H1 (cell line): ENCODE measurements around the gene TRAF1. TPM values are rescaled to one million over a fixed set of nuclear protein-coding genes. Genes with fewer than 3 reads are reported as not detected.

Experiments
- CTCF ChIA-PET: fragments of 300-600 bp; sonication (Branson Sonifier 250); formaldehyde crosslinking; loops from one replicate; lab custom pipeline; 2021; ENCODE audit not compliant: partially characterized antibody; lab: Charles Lee
- POLR2A ChIA-PET: fragments of 300-600 bp; sonication (Branson Sonifier 250); formaldehyde crosslinking; loops from one replicate; lab custom pipeline; 2021; ENCODE audit warnings: inconsistent platforms; ENCODE audit not compliant: partially characterized antibody; lab: Charles Lee
- DNase-seq, 2 experiments: peaks; one replicate each; pipeline versions ENCODE4 v3.0.0 to v3.0.0-alpha.2; 2010 to 2022; ENCODE audit warnings: low spot score in 2 of 2, low read depth in 1 of 2, mixed read lengths in 1 of 2
- FAIRE-seq: peaks from 2 replicates; lab custom pipeline; 2011; peaks lifted over from hg19 to GRCh38; lab: Jason Lieb, UNC
- H2AFZ ChIP-seq: 2 replicates; pipeline ENCODE4 v1.8.1; 2012; ENCODE audit warnings: low read length, inconsistent platforms
- H2AK5ac ChIP-seq: 2 replicates; pipeline ENCODE4 v1.6.1; 2013; ENCODE audit warnings: low read depth, low read length
- H2BK120ac ChIP-seq: replicated peaks from 2 replicates; pipeline ENCODE3; 2013; ENCODE audit warnings: low read depth, low read length, inconsistent platforms
- H2BK12ac ChIP-seq: 2 replicates; pipeline ENCODE4 v1.6.1; 2013; ENCODE audit warnings: low read depth, low read length
- H2BK15ac ChIP-seq: 2 replicates; pipeline ENCODE4 v1.6.1; 2013; ENCODE audit warnings: low read length
- H2BK20ac ChIP-seq: 2 replicates; pipeline ENCODE4 v1.6.1; 2013; ENCODE audit warnings: low read length
- H2BK5ac ChIP-seq: 2 replicates; pipeline ENCODE4 v1.6.1; 2013; ENCODE audit warnings: low read depth, low read length
- H3K14ac ChIP-seq: 2 replicates; pipeline ENCODE4 v1.6.1; 2013; ENCODE audit warnings: inconsistent platforms; ENCODE audit not compliant: insufficient read length
- H3K18ac ChIP-seq: 2 replicates; pipeline ENCODE4 v1.6.1; 2013; ENCODE audit warnings: low read length; ENCODE audit errors: extremely low read depth
- H3K23ac ChIP-seq: 2 replicates; pipeline ENCODE4 v1.6.1; 2013; ENCODE audit warnings: inconsistent platforms; ENCODE audit not compliant: insufficient read length
- H3K23me2 ChIP-seq: 2 replicates; pipeline ENCODE4 v1.6.1; 2013; ENCODE audit warnings: low read depth, low read length
- H3K27ac ChIP-seq: 2 replicates; pipeline ENCODE4 v1.6.1; 2011; ENCODE audit warnings: low read depth, low read length, inconsistent platforms
- H3K27me3 ChIP-seq, 4 experiments: replicated peaks in 1 of 4; 1 replicate in 1 of 4; 2 replicates in 3 of 4; pipeline versions ENCODE4 v1.6.1 to v1.8.1; 2011 to 2013; ENCODE audit warnings: low read length in 3 of 4, mild to moderate bottlenecking in 3 of 4, inconsistent platforms in 2 of 4, mixed read lengths in 2 of 4, moderate library complexity in 1 of 4; ENCODE audit not compliant: control insufficient read depth in 3 of 4, insufficient read depth in 3 of 4; ENCODE audit errors: extremely low read depth in 1 of 4
- H3K36me3 ChIP-seq, 4 experiments: 2 replicates each; pipeline versions ENCODE4 v1.6.1 to v1.8.1; 2011 to 2013; ENCODE audit warnings: mild to moderate bottlenecking in 4 of 4, low read length in 3 of 4, moderate library complexity in 2 of 4, control low read depth in 1 of 4, inconsistent platforms in 1 of 4; ENCODE audit not compliant: insufficient read depth in 4 of 4, control insufficient read depth in 2 of 4
- H3K4ac ChIP-seq: replicated peaks from 2 replicates; pipeline ENCODE3; 2013; ENCODE audit warnings: low read length, low read depth, mixed read lengths, inconsistent platforms; ENCODE audit not compliant: insufficient read length
- H3K4me1 ChIP-seq, 4 experiments: replicated peaks in 1 of 4; 1 replicate in 1 of 4; 2 replicates in 3 of 4; pipeline versions ENCODE4 v1.6.1 to v1.8.1; 2011 to 2013; ENCODE audit warnings: low read length in 3 of 4, inconsistent platforms in 2 of 4, mixed read lengths in 1 of 4; ENCODE audit not compliant: insufficient read depth in 4 of 4, control insufficient read depth in 3 of 4
- H3K4me2 ChIP-seq, 2 experiments: 2 replicates each; pipeline versions ENCODE4 v1.6.1 to v1.8.1; 2011 to 2013; ENCODE audit warnings: low read depth in 2 of 2, low read length in 2 of 2, control low read depth in 1 of 2, inconsistent platforms in 1 of 2, mild to moderate bottlenecking in 1 of 2; ENCODE audit not compliant: insufficient read depth in 1 of 2
- H3K4me3 ChIP-seq, 4 experiments: fragments of 200-600, 300-600 bp in 1 of 4; sonication (generic), shearing (Covaris generic), sonication (Bioruptor Twin) in 1 of 4; 2 replicates each; pipeline versions ENCODE4 v1.5.1 to v1.8.1; 2011 to 2016; ENCODE audit warnings: low read length in 4 of 4, low read depth in 3 of 4, control low read depth in 2 of 4, inconsistent platforms in 2 of 4, mild to moderate bottlenecking in 2 of 4, mixed read lengths in 1 of 4, moderate library complexity in 1 of 4; ENCODE audit not compliant: insufficient read depth in 2 of 4; ENCODE audit errors: extremely low read depth in 1 of 4
- H3K56ac ChIP-seq: replicated peaks from 2 replicates; pipeline ENCODE3; 2013; ENCODE audit warnings: low read depth, mild to moderate bottlenecking, mixed read lengths, low read length, inconsistent platforms; ENCODE audit not compliant: insufficient read length
- H3K79me1 ChIP-seq: 2 replicates; pipeline ENCODE4 v1.6.1; 2013; ENCODE audit warnings: low read depth, low read length, control low read depth
- H3K79me2 ChIP-seq, 2 experiments: 2 replicates each; pipeline versions ENCODE4 v1.6.1 to v1.8.1; 2012 to 2013; ENCODE audit warnings: low read length in 2 of 2, mild to moderate bottlenecking in 2 of 2, inconsistent platforms in 1 of 2; ENCODE audit not compliant: insufficient read depth in 2 of 2, control insufficient read depth in 1 of 2
- H3K9ac ChIP-seq, 4 experiments: replicated peaks in 1 of 4; 1 replicate in 1 of 4; 2 replicates in 3 of 4; pipeline versions ENCODE4 v1.6.1 to v1.8.1; 2011 to 2013; ENCODE audit warnings: low read depth in 3 of 4, low read length in 3 of 4, control low read depth in 2 of 4, mild to moderate bottlenecking in 2 of 4, moderate library complexity in 2 of 4, inconsistent platforms in 1 of 4; ENCODE audit errors: extremely low read depth in 1 of 4
- H3K9me3 ChIP-seq, 2 experiments: 2 replicates each; pipeline versions ENCODE4 v1.6.1 to v1.8.1; 2012 to 2013; ENCODE audit warnings: mild to moderate bottlenecking in 2 of 2, moderate library complexity in 2 of 2, control low read depth in 1 of 2, inconsistent platforms in 1 of 2, low read depth in 1 of 2, low read length in 1 of 2, mixed read lengths in 1 of 2; ENCODE audit not compliant: insufficient read depth in 2 of 2
- H4K20me1 ChIP-seq, 2 experiments: replicated peaks in 1 of 2; 2 replicates each; pipeline versions ENCODE3 to v1.8.1; 2011 to 2013; ENCODE audit warnings: inconsistent platforms in 2 of 2, low read length in 2 of 2, mild to moderate bottlenecking in 1 of 2; ENCODE audit not compliant: insufficient read depth in 2 of 2, control insufficient read depth in 1 of 2
- H4K5ac ChIP-seq: 2 replicates; pipeline ENCODE4 v1.6.1; 2013; ENCODE audit warnings: low read length, low read depth, mixed read lengths, inconsistent platforms; ENCODE audit not compliant: insufficient read length
- H4K8ac ChIP-seq: 2 replicates; pipeline ENCODE4 v1.8.0; 2013; ENCODE audit warnings: mild to moderate bottlenecking, moderate library complexity, low read length, inconsistent platforms; ENCODE audit not compliant: insufficient read depth; ENCODE audit errors: extremely low read depth
- H4K91ac ChIP-seq: replicated peaks from 2 replicates; pipeline ENCODE3; 2013; ENCODE audit warnings: low read length, mixed read lengths, inconsistent platforms; ENCODE audit not compliant: insufficient read length
- ASH2L ChIP-seq: fragments of 200-600, 300-600 bp; sonication (generic); IDR thresholded peaks from one replicate; pipeline ENCODE4 v1.7.1; 2017; ENCODE audit warnings: low read length
- CBX8 ChIP-seq: fragments of 300-800, 300-1000 bp; sonication (generic); IDR thresholded peaks from 2 replicates; pipeline ENCODE4 v1.7.1; 2016; ENCODE audit warnings: low read depth, low read length, borderline replicate concordance
- CHD2 ChIP-seq: IDR thresholded peaks from 2 replicates; pipeline ENCODE4 v1.6.1; 2012; ENCODE audit warnings: low read length, improper control_type of control experiment
- CREB1 ChIP-seq: IDR thresholded peaks from 2 replicates; pipeline ENCODE4 v1.6.1; 2012; ENCODE audit warnings: inconsistent platforms
- EGR1 ChIP-seq: IDR thresholded peaks from 2 replicates; pipeline ENCODE4 v1.6.1; 2011; ENCODE audit warnings: low read depth, low read length, borderline replicate concordance
- EZH2 ChIP-seq: fragments of 200-600 bp; sonication (generic); IDR thresholded peaks from 2 replicates; pipeline ENCODE4 v1.7.1; 2012; ENCODE audit warnings: low read depth, mild to moderate bottlenecking, moderate library complexity, low read length, inconsistent platforms; ENCODE audit not compliant: severe bottlenecking
- KDM1A ChIP-seq: fragments of 200-600, 300-600 bp; sonication (generic); IDR thresholded peaks from 2 replicates; pipeline ENCODE4 v1.7.1; 2016; ENCODE audit warnings: mild to moderate bottlenecking, low read length, borderline replicate concordance
- KDM5A ChIP-seq: fragments of 200-600 bp; IDR thresholded peaks from 2 replicates; pipeline ENCODE4 v1.7.1; 2012; ENCODE audit warnings: mild to moderate bottlenecking, low read length, inconsistent platforms, mixed read lengths
- SIRT6 ChIP-seq: IDR thresholded peaks from one replicate; pipeline ENCODE4 v1.7.1; 2012; ENCODE audit warnings: low read length, inconsistent platforms
- SP1 ChIP-seq: IDR thresholded peaks from 2 replicates; pipeline ENCODE4 v1.6.1; 2011; ENCODE audit warnings: low read depth, low read length
- TBP ChIP-seq: IDR thresholded peaks from 2 replicates; pipeline ENCODE4 v1.6.1; 2011; ENCODE audit warnings: low read depth, low read length, improper control_type of control experiment
- whole genome bisulfite sequencing, 2 experiments: shearing (Covaris generic) in 1 of 2; methylation state at CpG; one replicate each; pipeline versions ENCODE4 v1.1.6 to v1.1.7; 2013 to 2015; ENCODE audit warnings: low lambda C conversion rate in 2 of 2, mixed read lengths in 2 of 2, inconsistent platforms in 1 of 2, low coverage in 1 of 2, missing lambda C conversion rate in 1 of 2; ENCODE audit not compliant: insufficient replicate concordance in 2 of 2, insufficient coverage in 1 of 2, insufficient read length in 1 of 2; ENCODE audit errors: extremely low coverage in 1 of 2, missing lambda C conversion rate in 1 of 2; 5-methylcytosine and 5-hydroxymethylcytosine counted together
- polyA plus RNA-seq, 7 experiments: library from polyadenylated mRNA; depleted of rRNA in 3 of 7; stranded (reverse) in 5 of 7; unstranded in 2 of 7; fragments of >200 nt in 5 of 7; fragments of 200-250 nt in 2 of 7; gene quantifications; 1 replicate in 5 of 7; 2 replicates in 1 of 7; 4 replicates in 1 of 7; pipeline versions ENCODE4 v1.2.1 to v1.2.3, GENCODE V29; 2011 to 2013; ENCODE audit warnings: missing spikeins in 2 of 7, mixed read lengths in 2 of 7
- total RNA-seq: library from RNA; stranded (reverse); fragmentation: NEBNext Ultra II Directional; extraction: Animal tissue kit (Norgen Biotek cat#: 25700); gene quantifications from 2 replicates; pipeline ENCODE4 v1.2.1, GENCODE V29; 2021
- TF ChIP-seq, protein P1 (sequence below): IDR thresholded peaks from 2 replicates; pipeline ENCODE4 v1.6.1; 2012; ENCODE audit warnings: low read length, inconsistent platforms

The TRAF1 gene
- total and polyA plus RNA-seq, 2 of the 8 experiments (the other 6 are each of a cell fraction or from before 2014, with no cell fraction given) = 1.6 to 3.2 TPM

DNA sequence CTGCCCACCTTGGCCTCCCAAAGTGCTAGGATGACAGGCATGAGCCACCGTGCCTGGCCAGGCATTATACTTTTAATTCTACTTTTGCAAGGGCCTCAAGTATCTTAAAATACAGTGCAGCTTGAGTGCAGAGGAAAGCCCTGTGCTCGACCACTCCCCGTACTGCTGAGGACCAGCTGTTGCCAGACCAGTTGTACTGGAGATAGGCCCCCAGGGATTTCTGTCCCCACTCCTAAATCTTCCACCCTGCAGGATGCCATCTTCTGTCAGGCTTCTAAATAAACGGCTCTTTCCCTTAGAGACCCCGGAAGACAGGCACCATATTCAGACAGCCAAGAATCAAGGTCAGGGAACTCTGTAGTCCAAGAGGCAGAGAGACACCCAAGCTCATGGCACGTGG, 67.2 kb downstream of the TRAF1 start:
- H3K18ac ChIP-seq = no peak overlapping the region
- H3K14ac ChIP-seq = no peak overlapping the region
- no peaks in the 10 kb centered on the region for H3K79me1 ChIP-seq
- H3K27ac ChIP-seq = no peak overlapping the region
- H3K4me3 ChIP-seq = no peak overlapping the region
- no peak overlapping the region for H4K5ac ChIP-seq
- no peak overlapping the region for H3K9ac ChIP-seq
- WGBS, 2 experiments = 90% methylated on average over 6 of the region's 6 CpGs; no CpG with 5 or more reads in 1 of the 2 experiments
- H2BK15ac ChIP-seq = no peak overlapping the region
- H3K27me3 ChIP-seq = no peaks in the 10 kb centered on the region
- no peak for DNase-seq
- ChIA-PET CTCF (interaction anchor here (0.6 to 2.2 kb wide), 6 partner anchors 9 to 77 kb away, joined by 3 to 6 read pairs (median 3); no protein-coding TSS in a partner anchor), POLR2A (interaction anchor here (0.7 to 11.0 kb wide), 5 partner anchors 8 to 39 kb away, joined by 3 to 61 read pairs (median 3); partner anchors contain the start of gene PSMD5)
- no peak overlapping the region for H2BK12ac ChIP-seq
- no peak overlapping the region for H2AK5ac ChIP-seq
- H3K9me3 ChIP-seq = no peaks in the 10 kb centered on the region
- H3K4me1 ChIP-seq = no peaks in the 10 kb centered on the region; a peak in 2 of 7 replicates
- H3K79me2 ChIP-seq = no peaks in the 10 kb centered on the region
- no peak overlapping the region for H3K4me2 ChIP-seq
- H2BK120ac ChIP-seq = no peak overlapping the region
- H3K23ac ChIP-seq = no peak overlapping the region
- H4K20me1 ChIP-seq = no peaks in the 10 kb centered on the region
- H2BK5ac ChIP-seq = no peak overlapping the region
- peaks cover 0 to 24% (median 5%) of the 10 kb centered on the region in 4 experiments; a peak in 4 of 8 replicates for H3K36me3 ChIP-seq
- no peak overlapping the region for H2BK20ac ChIP-seq
- H3K56ac ChIP-seq = no peak overlapping the region
- H4K8ac ChIP-seq = no peak overlapping the region
- H2AFZ ChIP-seq = no peak overlapping the region
- no peak overlapping the region for H3K4ac ChIP-seq
- H3K23me2 ChIP-seq = no peaks in the 10 kb centered on the region
- H4K91ac ChIP-seq = no peak overlapping the region
- TF ChIP-seq ASH2L (no peak), EGR1 (no peak), KDM5A (no peak), CBX8 (no peak), EZH2 (no peak), SP1 (no peak), TBP (no peak), CREB1 (no peak), CHD2 (no peak), KDM1A (no peak), SIRT6 (no peak)
- TF ChIP-seq, protein P1, sequence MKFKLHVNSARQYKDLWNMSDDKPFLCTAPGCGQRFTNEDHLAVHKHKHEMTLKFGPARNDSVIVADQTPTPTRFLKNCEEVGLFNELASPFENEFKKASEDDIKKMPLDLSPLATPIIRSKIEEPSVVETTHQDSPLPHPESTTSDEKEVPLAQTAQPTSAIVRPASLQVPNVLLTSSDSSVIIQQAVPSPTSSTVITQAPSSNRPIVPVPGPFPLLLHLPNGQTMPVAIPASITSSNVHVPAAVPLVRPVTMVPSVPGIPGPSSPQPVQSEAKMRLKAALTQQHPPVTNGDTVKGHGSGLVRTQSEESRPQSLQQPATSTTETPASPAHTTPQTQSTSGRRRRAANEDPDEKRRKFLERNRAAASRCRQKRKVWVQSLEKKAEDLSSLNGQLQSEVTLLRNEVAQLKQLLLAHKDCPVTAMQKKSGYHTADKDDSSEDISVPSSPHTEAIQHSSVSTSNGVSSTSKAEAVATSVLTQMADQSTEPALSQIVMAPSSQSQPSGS = no peak
- no peak for FAIRE-seq
